Measurements from ENCODE around the gene MORN3.

GRCh38 chr12:121603581-121603980 lies 65.9 kb downstream of the MORN3 start:
- no peak for TF ChIP-seq CTCF (IDR thresholded peaks at IDR 0.05)
- no peak for TF ChIP-seq POLR2A (IDR thresholded peaks at IDR 0.05)
- TF ChIP-seq POLR2AphosphoS5 (IDR thresholded peaks at IDR 0.05) = no peak
